BLaER1 (cell line): Measurements from ENCODE around the gene TBCEL.

Experiments
- H3K27ac ChIP-seq: shearing (Covaris generic); formaldehyde crosslinking; 2 replicates; pipeline ENCODE4 v1.8.1; 2022
- H3K27me3 ChIP-seq: shearing (Covaris generic); formaldehyde crosslinking; 2 replicates; pipeline ENCODE4 v1.8.1; 2022
- H3K36me3 ChIP-seq: shearing (Covaris generic); formaldehyde crosslinking; 2 replicates; pipeline ENCODE4 v1.8.1; 2022
- H3K4me1 ChIP-seq: shearing (Covaris generic); formaldehyde crosslinking; 2 replicates; pipeline ENCODE4 v1.8.1; 2022
- H3K4me2 ChIP-seq: shearing (Covaris generic); formaldehyde crosslinking; 2 replicates; pipeline ENCODE4 v1.8.1; 2022
- H3K4me3 ChIP-seq: shearing (Covaris generic); formaldehyde crosslinking; 2 replicates; pipeline ENCODE4 v1.8.1; 2022
- H3K9ac ChIP-seq: shearing (Covaris generic); formaldehyde crosslinking; 2 replicates; pipeline ENCODE4 v1.8.1; 2022
- H3K9me3 ChIP-seq: shearing (Covaris generic); formaldehyde crosslinking; 2 replicates; pipeline ENCODE4 v1.8.1; 2022
- H4K20me1 ChIP-seq: shearing (Covaris generic); formaldehyde crosslinking; 2 replicates; pipeline ENCODE4 v1.8.1; 2022
- Cebpa-rat ChIP-seq: shearing (Covaris generic); IDR thresholded peaks from 2 replicates; pipeline ENCODE4 v1.8.1; 2022

The TBCEL gene

DNA sequence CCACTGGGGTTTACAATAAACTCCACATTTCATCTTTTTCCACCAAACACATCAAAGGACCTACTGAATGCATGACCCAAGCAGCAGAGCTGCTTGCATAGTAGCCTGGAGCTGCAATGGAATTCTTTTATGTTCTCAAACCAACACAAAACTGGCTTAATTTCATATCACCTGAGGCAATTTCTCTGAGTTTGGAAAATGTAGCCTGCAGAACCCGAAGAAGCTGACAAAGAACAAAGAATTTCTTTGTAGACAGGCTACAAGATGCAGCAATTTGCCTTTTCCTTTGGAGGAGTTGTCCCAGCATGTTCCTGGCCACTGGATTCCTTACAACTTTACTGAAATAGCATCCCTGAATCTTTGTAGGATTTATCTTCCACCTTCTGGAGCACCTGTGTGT lies 71.7 kb downstream of the TBCEL start:
- Histone ChIP-seq H3K4me1 (no peaks in the 10 kb centered on the region), H3K27ac (no peak overlapping the region), H3K4me3 (no peak overlapping the region), H4K20me1 (no peaks in the 10 kb centered on the region), H3K4me2 (no peak overlapping the region), H3K27me3 (no peaks in the 10 kb centered on the region), H3K9ac (no peak overlapping the region), H3K36me3 (no peaks in the 10 kb centered on the region), H3K9me3 (no peaks in the 10 kb centered on the region)
- no peak for TF ChIP-seq Cebpa-rat

DNA sequence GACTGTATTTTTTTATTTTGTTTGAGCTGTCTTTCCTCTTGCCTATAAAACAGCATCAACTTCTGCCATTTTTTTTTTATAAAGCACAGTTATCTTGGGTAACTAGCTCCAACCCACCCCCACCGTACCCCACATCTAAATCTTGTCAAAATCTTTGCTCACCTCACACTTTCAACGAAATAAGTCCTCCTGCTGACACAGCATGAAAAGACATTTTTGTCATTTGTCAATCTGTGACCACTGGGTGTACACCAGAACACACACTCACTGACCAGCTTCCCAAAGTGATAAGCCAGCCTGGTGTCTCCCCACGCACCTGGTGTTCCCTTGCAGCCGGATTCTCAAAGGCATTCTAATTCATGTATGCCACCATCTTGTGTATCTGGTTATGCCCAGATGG lies 75.5 kb downstream of the TBCEL start:
- no peaks in the 10 kb centered on the region for H4K20me1 ChIP-seq
- no peak overlapping the region for H3K4me2 ChIP-seq
- no peaks in the 10 kb centered on the region for H3K4me1 ChIP-seq
- no peaks in the 10 kb centered on the region for H3K9me3 ChIP-seq
- H3K9ac ChIP-seq = no peak overlapping the region
- no peak overlapping the region for H3K27ac ChIP-seq
- no peaks in the 10 kb centered on the region for H3K27me3 ChIP-seq
- TF ChIP-seq Cebpa-rat = no peak
- H3K36me3 ChIP-seq = no peaks in the 10 kb centered on the region
- H3K4me3 ChIP-seq = no peak overlapping the region

DNA sequence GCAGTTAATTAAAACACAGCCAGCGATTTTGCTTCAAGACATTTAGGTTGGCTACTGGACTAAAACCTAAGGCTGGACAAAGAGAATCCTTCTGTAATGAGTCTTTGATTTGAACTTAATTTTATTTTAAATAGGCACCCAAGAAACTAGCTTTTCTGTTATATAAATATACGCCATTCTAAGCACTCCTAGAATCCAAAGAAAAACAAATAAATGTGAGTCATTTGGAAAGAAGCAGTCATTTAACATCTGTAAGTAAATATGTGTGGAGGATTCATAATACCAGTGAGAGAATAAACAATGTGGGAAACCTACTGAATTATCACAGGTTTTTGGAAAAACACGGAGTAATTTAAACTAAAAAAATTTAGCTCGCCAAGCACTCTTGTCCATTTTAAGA lies 76.0 kb downstream of the TBCEL start:
- Histone ChIP-seq H4K20me1 (no peaks in the 10 kb centered on the region), H3K9me3 (no peaks in the 10 kb centered on the region), H3K4me2 (no peak overlapping the region), H3K27ac (no peak overlapping the region), H3K36me3 (no peaks in the 10 kb centered on the region), H3K4me3 (no peak overlapping the region), H3K4me1 (no peaks in the 10 kb centered on the region), H3K9ac (no peak overlapping the region), H3K27me3 (no peaks in the 10 kb centered on the region)
- no peak for TF ChIP-seq Cebpa-rat

DNA sequence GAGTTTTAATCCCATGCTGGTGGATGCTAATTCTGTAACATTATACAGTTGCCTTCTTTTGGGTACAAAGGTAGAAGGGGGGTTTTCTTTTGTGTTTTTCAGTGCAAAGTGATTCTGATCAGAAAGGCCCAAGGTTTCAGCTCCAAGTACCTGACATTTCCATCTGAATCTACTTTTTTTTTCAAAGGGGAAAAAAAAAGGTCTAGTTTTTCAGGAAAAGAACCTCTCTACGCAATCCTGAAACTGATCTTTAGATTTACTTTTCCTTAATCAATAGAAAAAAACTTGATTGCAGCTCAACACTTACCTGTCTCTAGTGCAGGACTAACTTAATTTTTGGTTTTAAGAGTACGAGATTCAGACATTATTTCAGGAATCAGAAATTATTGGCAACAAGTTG lies 77.0 kb downstream of the TBCEL start, which contains the start of gene TECTA:
Gene TECTA, plus strand, starts transcription at position 301 of the 400 bp plus-strand sequence. CDS start 1,423 bp downstream, outside the sequence.
- H3K4me3 ChIP-seq = no peak within 1 kb of the TSS
- H3K36me3 ChIP-seq = no peaks in the 10 kb centered on the region
- H3K27me3 ChIP-seq = no peaks in the 10 kb centered on the region
- H3K4me2 ChIP-seq = no peak within 1 kb of the TSS
- no peak within 1 kb of the TSS for H3K27ac ChIP-seq
- H3K9ac ChIP-seq = no peak within 1 kb of the TSS
- no peaks in the 10 kb centered on the region for H3K9me3 ChIP-seq
- H3K4me1 ChIP-seq = no peaks in the 10 kb centered on the region
- TF ChIP-seq Cebpa-rat = no peak
- H4K20me1 ChIP-seq = no peaks in the 10 kb centered on the region

DNA sequence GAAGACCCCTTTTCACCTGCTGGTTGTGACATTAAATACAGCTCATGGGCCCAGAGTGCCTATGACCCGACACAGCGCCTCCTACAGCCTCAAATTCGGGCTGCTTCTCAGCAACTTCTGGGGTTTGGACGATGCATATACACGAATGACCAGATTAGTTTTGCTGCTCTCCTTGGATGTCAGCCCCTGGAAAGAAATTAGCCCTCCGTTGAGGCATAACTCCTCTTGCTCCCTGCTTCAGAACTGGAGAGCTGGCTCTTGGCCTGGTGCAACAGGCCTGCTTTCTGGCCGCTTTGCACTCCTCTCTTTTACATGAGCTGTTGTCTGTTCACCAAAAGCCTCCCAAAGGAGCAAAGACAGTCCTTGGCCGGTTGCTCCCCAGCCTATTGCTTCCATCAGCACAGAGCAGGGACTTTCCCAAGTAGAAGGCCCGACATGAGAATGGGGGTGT lies 80.4 kb downstream of the TBCEL start:
- Histone ChIP-seq H3K36me3 (no peaks in the 10 kb centered on the region), H3K27ac (no peak overlapping the region), H3K27me3 (no peaks in the 10 kb centered on the region), H3K9me3 (no peaks in the 10 kb centered on the region), H3K4me1 (no peaks in the 10 kb centered on the region), H4K20me1 (no peaks in the 10 kb centered on the region), H3K4me2 (no peak overlapping the region), H3K9ac (no peak overlapping the region), H3K4me3 (no peak overlapping the region)
- no peak for TF ChIP-seq Cebpa-rat

DNA sequence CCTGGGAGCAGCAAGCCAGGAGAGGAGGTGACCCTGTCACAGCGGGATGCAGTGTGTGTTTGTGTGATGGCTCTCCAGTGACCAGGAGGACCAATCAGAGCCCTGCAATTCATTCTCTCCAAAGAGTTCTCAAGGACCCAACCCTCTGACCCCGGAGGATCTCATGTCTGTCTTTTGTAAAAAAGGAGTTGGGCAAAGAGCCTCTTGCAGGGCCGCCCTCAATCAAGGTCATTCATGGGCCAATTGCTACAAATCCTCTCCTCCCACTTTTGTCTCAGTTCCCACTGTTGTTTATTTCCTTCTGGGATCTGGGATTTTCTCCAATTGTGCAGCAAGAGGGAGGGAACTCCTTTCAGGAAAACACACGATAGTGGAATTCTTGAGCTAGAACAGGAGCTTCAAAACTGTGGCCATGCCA lies 81.2 kb downstream of the TBCEL start:
- H3K36me3 ChIP-seq = no peaks in the 10 kb centered on the region
- H3K27ac ChIP-seq = no peak overlapping the region
- H3K27me3 ChIP-seq = no peaks in the 10 kb centered on the region
- no peak overlapping the region for H3K4me2 ChIP-seq
- no peak for TF ChIP-seq Cebpa-rat
- no peak overlapping the region for H3K9ac ChIP-seq
- no peaks in the 10 kb centered on the region for H4K20me1 ChIP-seq
- H3K9me3 ChIP-seq = no peaks in the 10 kb centered on the region
- no peaks in the 10 kb centered on the region for H3K4me1 ChIP-seq
- no peak overlapping the region for H3K4me3 ChIP-seq

DNA sequence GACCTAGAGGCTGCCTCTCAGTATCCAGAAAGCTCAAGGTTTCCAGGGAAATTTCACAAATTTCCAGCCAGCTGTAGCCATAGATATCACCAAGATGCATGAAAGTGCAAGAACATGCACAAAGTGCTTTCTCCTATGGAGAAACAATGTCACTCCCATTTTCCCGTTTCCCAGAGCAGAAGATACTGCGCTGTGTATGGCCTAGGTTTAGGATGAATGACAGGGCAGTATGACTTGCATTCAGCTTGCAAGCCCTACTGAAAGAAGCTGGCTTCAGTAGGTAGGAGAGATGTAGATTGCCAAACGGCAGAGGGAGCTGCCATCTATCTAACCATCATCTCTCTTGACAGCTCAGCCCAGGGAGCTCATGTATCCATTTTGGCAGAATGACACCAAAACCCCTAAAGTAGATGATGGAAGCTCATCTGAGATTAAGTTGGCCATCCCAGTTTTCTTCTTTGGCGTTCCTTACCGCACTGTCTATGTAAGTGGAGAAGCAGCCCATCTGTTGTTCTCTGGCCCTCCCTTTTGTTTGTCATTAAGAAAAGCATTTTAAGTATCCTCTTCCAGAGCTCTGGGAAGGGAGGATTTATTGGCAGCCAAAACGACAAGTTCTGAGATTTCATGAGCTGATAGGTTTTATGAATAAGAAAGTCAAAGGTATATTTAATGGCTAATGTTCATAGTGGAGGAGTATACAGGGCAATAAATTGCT lies 81.7 kb downstream of the TBCEL start:
- no peak for TF ChIP-seq Cebpa-rat
- H3K4me2 ChIP-seq = no peak overlapping the region
- H3K9me3 ChIP-seq = no peaks in the 10 kb centered on the region
- H3K27me3 ChIP-seq = no peaks in the 10 kb centered on the region
- no peaks in the 10 kb centered on the region for H3K36me3 ChIP-seq
- no peak overlapping the region for H3K4me3 ChIP-seq
- no peaks in the 10 kb centered on the region for H4K20me1 ChIP-seq
- no peaks in the 10 kb centered on the region for H3K4me1 ChIP-seq
- H3K27ac ChIP-seq = no peak overlapping the region
- no peak overlapping the region for H3K9ac ChIP-seq

DNA sequence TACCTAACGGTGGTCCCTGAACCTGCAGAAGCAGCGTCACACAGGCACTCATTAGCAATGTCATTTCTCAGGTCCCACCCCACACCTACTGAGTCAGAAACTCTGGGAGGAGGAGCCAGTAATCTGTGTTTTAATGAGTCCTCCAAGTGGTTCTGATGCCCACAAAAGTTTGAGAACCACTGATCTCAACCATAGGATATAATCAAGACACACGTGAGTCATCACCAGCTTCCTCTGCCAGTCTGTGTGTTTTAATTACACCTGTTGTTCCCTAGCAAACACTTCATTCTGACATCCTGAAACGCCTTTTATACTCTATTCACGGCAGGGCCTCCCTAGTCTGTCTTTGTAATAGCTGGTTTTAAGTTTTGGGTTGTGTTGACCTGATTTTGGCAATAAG lies 82.9 kb downstream of the TBCEL start:
- H3K27ac ChIP-seq = no peak overlapping the region
- H3K4me2 ChIP-seq = no peak overlapping the region
- no peak for TF ChIP-seq Cebpa-rat
- no peaks in the 10 kb centered on the region for H3K27me3 ChIP-seq
- no peaks in the 10 kb centered on the region for H3K36me3 ChIP-seq
- no peaks in the 10 kb centered on the region for H4K20me1 ChIP-seq
- no peaks in the 10 kb centered on the region for H3K4me1 ChIP-seq
- H3K4me3 ChIP-seq = no peak overlapping the region
- H3K9ac ChIP-seq = no peak overlapping the region
- H3K9me3 ChIP-seq = no peaks in the 10 kb centered on the region

DNA sequence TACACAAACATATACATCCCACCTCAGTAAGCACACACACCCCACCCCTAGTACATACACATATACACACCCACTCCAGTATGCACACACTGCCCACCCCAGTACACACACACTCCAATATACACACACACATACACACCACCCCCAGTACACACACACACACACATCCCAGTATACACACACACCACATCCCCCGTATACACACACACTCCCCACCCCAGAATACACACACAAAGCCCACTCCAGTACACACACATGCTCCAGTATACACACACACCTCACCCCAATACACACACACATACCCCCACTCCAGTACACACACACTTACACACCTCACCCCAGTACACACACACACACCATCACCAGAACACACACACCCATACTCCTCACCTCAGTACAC lies 84.5 kb downstream of the TBCEL start:
- no peak overlapping the region for H3K4me2 ChIP-seq
- no peaks in the 10 kb centered on the region for H3K9me3 ChIP-seq
- H3K9ac ChIP-seq = no peak overlapping the region
- no peaks in the 10 kb centered on the region for H3K27me3 ChIP-seq
- H3K4me3 ChIP-seq = no peak overlapping the region
- peaks cover 8% of the 10 kb centered on the region for H3K4me1 ChIP-seq
- TF ChIP-seq Cebpa-rat = no peak
- no peak overlapping the region for H3K27ac ChIP-seq
- H3K36me3 ChIP-seq = no peaks in the 10 kb centered on the region
- no peaks in the 10 kb centered on the region for H4K20me1 ChIP-seq

DNA sequence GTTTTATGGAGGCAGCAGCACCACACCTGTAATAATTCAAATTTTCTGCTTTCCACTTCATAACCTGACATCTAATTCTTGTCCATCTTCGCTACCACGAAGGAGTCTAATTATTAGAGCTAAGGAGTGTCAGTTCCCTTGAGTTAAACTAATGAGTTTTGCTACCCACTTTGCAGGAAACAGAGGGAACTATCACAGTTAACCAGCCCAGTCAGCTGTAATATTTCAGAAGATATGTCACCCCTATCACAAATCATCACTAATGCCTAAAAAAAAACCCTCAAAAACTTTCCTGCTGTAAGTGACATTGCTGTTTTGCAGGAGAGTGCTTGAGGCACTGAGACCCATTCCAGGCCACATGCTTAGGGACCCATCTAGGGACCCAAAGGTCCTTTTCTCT lies 85.6 kb downstream of the TBCEL start:
- no peak for TF ChIP-seq Cebpa-rat
- no peak overlapping the region for H3K9ac ChIP-seq
- H3K27ac ChIP-seq = no peak overlapping the region
- H3K4me2 ChIP-seq = no peak overlapping the region
- H4K20me1 ChIP-seq = no peaks in the 10 kb centered on the region
- H3K27me3 ChIP-seq = no peaks in the 10 kb centered on the region
- H3K4me3 ChIP-seq = no peak overlapping the region
- peaks cover 17% of the 10 kb centered on the region for H3K4me1 ChIP-seq
- no peaks in the 10 kb centered on the region for H3K9me3 ChIP-seq
- H3K36me3 ChIP-seq = no peaks in the 10 kb centered on the region
